ENCODE measurements around the gene CRYGA. TPM values are rescaled to one million over a fixed set of nuclear protein-coding genes. Genes with fewer than 3 reads are reported as not detected.
"Not testable (repeated sequence)": the region's sequence is repeated elsewhere in the genome, so short reads cannot be mapped to it uniquely, and the experiment has no call there.

Gene CRYGA
- total RNA-seq, 2 experiments from 2014 or later = not detected

DNA sequence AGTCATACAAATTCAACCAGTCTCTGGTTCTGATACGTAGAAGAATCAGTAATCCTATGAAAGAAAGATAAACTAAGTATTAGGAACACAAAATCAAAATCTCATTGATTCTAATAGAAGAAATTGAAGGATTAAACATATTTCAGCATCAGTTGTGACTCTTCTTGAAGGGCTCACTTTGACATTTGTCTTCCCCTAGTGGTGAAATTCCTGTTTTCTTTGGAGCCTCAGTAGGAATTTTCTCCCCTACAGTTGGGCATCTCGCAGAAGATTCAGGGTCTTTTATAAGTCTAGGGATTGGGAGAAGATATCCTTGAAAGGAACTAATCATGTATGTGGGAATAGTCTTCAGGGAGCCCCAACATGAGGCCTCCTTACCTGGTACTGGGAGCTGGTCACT, 14.6 kb downstream of the CRYGA start:
- CTCF ChIA-PET = interaction anchor here (1.2 kb wide), 1 partner anchor 21 kb away, joined by 3 read pairs; no protein-coding TSS in a partner anchor
- peaks cover 10% of the 10 kb centered on the region for H3K27me3 Mint-ChIP-seq
- H3K27ac Mint-ChIP-seq = no peak overlapping the region
- no peaks in the 10 kb centered on the region for H3K4me1 Mint-ChIP-seq
- H3K9me3 Mint-ChIP-seq = no peaks in the 10 kb centered on the region
- no peaks in the 10 kb centered on the region for H3K36me3 Mint-ChIP-seq (ENCODE audit: low read depth)
- no peak overlapping the region for H3K4me3 Mint-ChIP-seq
- DNase-seq = no peak
- POLR2A ChIA-PET = no interaction called here

DNA sequence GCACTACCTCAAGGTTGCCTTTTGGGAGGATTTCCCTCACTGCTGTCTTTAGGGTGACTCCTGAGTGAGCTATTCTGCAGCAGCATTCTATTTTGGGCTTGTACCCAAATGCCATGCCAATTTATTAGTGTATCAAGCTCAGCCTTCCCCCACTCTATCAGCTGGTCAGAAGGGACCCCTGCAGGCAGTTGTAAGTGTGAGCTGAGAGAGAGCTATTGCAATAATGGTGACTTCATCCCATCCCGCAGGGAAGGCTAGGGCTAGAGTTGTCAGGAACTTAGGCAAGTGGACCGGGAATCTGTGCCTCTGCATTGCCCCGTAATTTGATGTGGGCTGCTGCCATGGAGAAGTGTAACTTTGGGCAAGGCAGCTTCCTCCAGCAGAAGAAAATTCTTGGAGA, 15.6 kb downstream of the CRYGA start:
- ChIA-PET POLR2A (no interaction called here), CTCF (no interaction called here)
- Mint-ChIP-seq H3K36me3 (ENCODE audit: low read depth) (no peaks in the 10 kb centered on the region), H3K9me3 (no peaks in the 10 kb centered on the region), H3K27me3 (peaks cover 8% of the 10 kb centered on the region), H3K4me3 (no peak overlapping the region), H3K4me1 (no peaks in the 10 kb centered on the region), H3K27ac (no peak overlapping the region)
- DNase-seq = no peak

DNA sequence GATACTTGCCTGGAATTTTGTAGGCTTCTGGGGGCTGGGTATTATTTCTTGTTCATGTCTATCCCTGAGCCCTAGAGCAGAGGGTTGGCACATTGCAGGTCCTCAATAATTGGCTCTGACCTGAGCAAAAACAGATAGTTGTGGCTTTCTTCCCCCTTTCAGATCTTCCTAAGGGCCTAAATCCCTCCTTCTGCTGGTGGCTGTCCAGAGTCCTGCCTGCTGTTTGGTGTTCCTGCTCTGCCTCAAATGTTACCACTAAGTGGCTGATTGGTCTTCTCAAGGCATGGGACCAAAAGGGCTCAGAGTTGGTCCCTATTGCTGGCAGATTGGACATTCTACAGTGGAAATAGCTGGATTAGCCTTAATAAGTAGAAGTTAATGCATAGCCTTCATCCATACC, 16.4 kb downstream of the CRYGA start:
- ChIA-PET POLR2A (no interaction called here), CTCF (no interaction called here)
- DNase-seq = no peak
- H3K4me1 Mint-ChIP-seq = no peaks in the 10 kb centered on the region
- no peak overlapping the region for H3K4me3 Mint-ChIP-seq
- H3K27me3 Mint-ChIP-seq = peaks cover 3% of the 10 kb centered on the region
- no peaks in the 10 kb centered on the region for H3K9me3 Mint-ChIP-seq
- no peak overlapping the region for H3K27ac Mint-ChIP-seq
- H3K36me3 Mint-ChIP-seq (ENCODE audit: low read depth) = no peaks in the 10 kb centered on the region

DNA sequence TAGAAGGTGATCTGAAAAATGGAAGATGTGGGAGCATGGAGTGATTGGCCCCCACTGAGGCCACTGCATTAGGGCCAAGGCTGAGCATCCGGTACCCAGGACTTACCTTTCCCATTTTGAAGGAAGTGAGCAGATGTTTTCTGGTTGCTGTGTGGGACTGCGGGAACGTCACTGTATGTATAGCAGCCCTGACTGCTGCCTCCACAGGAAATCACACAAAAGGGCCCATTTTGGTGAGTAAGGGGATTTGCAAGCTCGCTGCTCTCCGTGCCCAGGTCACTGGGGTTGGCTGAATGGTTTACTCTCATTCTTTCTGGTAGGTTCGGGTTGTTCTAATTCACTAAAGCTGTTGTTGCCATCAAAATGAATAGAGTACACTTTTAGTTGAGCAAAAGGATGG, 17.4 kb downstream of the CRYGA start, which contains the start of gene CRYGB:
Gene CRYGB, minus strand, starts transcription at position 153 of the 400 bp plus-strand sequence. Its CDS starts 38 bp downstream, at position 115.
- Mint-ChIP-seq H3K27ac (no peak within 1 kb of the TSS), H3K4me3 (no peak within 1 kb of the TSS), H3K27me3 (peaks cover 2% of the 10 kb centered on the region), H3K9me3 (no peaks in the 10 kb centered on the region), H3K4me1 (no peaks in the 10 kb centered on the region), H3K36me3 (ENCODE audit: low read depth) (no peaks in the 10 kb centered on the region)
- ChIA-PET CTCF (no interaction called here), POLR2A (no interaction called here)
- no peak for DNase-seq

DNA sequence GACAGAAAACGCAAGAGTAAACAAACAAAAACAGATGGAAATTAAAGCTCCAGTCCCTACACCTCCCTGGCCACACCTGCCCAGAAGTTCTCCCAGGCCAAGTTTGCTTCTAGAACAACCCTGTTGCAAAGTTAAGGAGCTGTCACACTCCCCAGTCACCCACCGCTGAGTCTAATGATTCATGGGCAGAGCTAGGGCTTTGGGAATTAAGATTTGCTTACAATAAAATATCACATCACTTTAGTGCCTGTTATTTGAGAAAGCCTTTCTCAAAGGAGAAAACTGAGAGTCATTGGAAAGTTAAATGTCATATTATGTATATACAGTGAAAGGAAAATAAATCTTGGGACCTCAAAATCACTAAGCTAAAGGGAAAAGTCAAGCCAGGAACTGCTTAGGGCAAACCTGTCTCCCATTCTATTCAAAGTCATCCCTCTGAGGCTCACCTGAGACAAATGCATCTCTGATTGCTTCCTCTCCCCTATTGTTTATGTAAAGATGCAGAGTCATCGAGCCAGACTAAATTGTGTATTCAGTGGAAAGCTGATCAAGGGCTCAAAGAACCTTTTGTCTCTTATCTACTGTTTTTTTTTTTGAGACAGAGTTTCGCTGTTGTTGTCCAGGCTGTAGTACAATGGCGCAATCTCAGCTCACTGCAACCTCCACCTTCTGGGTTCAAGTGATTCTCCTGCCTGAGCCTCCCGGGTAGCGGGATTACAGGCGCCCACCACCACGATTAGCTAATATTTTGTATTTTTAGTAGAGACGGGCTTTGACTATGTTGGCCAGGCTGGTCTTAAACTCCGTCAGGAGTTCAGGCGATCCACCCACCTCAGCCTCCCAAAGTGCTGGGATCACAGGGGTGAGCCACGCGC, 20.2 kb downstream of the CRYGA start:
- H3K4me1 Mint-ChIP-seq = no peaks in the 10 kb centered on the region
- H3K27ac Mint-ChIP-seq = no peak overlapping the region
- no peaks in the 10 kb centered on the region for H3K9me3 Mint-ChIP-seq
- H3K27me3 Mint-ChIP-seq = no peaks in the 10 kb centered on the region
- H3K4me3 Mint-ChIP-seq = no peak overlapping the region
- CTCF ChIA-PET = interaction anchor here (1.3 kb wide), 1 partner anchor 32 kb away, joined by 3 read pairs; no protein-coding TSS in a partner anchor
- H3K36me3 Mint-ChIP-seq (ENCODE audit: low read depth) = no peaks in the 10 kb centered on the region
- POLR2A ChIA-PET = no interaction called here
- no peak for DNase-seq

DNA sequence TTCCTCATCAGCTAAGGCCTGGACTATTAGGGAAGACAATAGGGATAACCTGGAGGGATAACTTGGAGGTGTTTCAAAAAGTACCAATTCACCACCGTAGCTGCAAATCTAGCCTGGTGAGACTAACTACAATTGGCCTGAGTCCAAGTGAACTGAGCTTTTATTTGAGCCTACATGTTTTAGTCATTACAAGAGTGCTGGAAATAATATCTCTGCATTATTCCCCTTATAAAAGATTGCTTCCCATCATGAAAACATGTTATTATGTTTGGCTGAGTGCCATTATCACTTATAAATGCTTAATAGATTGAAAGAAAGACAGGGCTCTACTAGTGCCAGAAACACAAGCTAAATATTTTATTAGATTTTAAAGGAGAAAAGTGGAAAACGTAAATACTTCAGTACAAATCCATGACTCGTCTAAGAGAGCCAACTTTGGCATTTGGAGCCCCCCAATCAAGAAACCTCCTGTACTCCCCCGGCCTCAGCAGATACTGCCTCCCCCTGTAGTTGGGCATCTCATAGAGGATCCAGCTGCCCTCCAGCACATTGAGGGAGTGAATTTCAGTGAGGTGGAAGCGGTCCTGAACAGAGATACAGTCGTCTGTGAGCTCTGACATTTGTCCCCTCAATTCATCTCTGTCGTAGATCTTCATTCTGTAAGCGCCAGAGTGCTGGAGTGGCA, 21.0 kb downstream of the CRYGA start:
- H3K4me3 Mint-ChIP-seq = no peak overlapping the region
- DNase-seq = no peak
- ChIA-PET CTCF (interaction anchor here (1.3 kb wide), 1 partner anchor 33 kb away, joined by 3 read pairs; no protein-coding TSS in a partner anchor), POLR2A (no interaction called here)
- H3K4me1 Mint-ChIP-seq = no peaks in the 10 kb centered on the region
- no peaks in the 10 kb centered on the region for H3K36me3 Mint-ChIP-seq (ENCODE audit: low read depth)
- no peak overlapping the region for H3K27ac Mint-ChIP-seq
- H3K9me3 Mint-ChIP-seq = no peaks in the 10 kb centered on the region
- H3K27me3 Mint-ChIP-seq = no peaks in the 10 kb centered on the region

DNA sequence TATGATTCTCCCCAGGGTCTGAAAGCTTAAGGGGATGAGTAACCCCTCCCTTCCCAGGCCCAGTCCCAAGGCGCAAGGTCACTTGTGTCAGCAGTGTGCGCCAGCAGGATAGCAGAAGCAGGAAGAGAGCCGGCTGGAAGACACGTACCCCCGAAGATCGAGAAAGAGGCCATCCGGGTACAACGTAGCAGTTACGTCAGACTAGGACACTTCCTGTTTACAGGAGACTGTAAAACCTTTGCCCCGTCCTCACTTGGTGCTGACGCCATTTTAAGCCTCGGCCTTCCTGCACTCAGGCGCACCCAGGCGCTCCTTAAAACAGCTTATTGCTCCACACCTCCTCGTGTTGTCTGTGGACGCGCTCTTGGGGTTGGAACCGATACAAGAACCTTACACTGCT, 23.9 kb downstream of the CRYGA start:
- ChIA-PET CTCF (interaction anchor here (0.6 kb wide), 1 partner anchor 106 kb away, joined by 6 read pairs; no protein-coding TSS in a partner anchor), POLR2A (no interaction called here)
- H3K4me1 Mint-ChIP-seq = peaks cover 15% of the 10 kb centered on the region
- H3K36me3 Mint-ChIP-seq (ENCODE audit: low read depth) = no peaks in the 10 kb centered on the region
- no peak overlapping the region for H3K27ac Mint-ChIP-seq
- H3K27me3 Mint-ChIP-seq = no peaks in the 10 kb centered on the region
- DNase-seq = no peak
- H3K4me3 Mint-ChIP-seq = no peak overlapping the region
- no peaks in the 10 kb centered on the region for H3K9me3 Mint-ChIP-seq

DNA sequence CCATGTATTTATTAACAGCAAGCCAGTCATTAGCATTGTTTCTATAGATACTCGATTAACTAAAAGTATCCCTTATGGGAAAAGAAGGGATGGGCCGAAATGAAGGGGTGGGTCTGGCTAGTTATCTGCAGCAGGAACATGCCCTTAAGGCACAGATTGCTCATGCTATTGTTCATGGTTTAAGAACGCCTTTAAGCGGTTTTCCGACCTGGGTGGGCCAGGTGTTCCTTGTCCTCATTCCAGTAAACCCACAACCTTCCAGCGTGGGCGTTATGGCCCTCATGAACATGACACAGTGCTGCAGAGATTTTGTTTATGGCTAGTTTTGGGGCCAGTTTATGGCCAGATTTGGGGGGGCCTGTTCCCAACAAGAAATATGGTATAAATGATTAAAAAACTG, 25.1 kb downstream of the CRYGA start:
- H3K4me1 Mint-ChIP-seq = peaks cover 17% of the 10 kb centered on the region
- CTCF ChIA-PET = interaction anchor here (1.1 kb wide), 1 partner anchor 66 kb away, joined by 3 read pairs; no protein-coding TSS in a partner anchor
- DNase-seq; H3K36me3 Mint-ChIP-seq (ENCODE audit: low read depth); H3K27me3 Mint-ChIP-seq; POLR2A ChIA-PET; H3K27ac Mint-ChIP-seq; H3K4me3 Mint-ChIP-seq; H3K9me3 Mint-ChIP-seq: not testable (repeated sequence)

DNA sequence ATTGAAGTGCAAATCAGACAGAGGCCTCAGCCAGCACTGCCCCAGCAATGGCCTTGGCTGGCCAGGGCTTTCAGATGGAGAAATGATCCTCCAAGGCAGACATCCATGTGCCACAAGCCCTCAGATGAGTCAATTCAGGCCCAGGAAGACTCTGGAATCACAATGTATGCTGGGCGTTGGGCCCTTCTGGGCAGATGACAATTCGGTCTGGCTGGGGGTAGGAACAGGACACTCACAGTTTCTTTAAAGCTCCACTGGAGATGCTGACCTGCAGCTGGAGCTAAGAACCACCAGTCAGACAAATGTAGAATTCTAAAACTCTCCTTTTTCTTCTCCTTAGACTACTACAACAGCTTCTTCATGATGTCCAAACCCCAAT, 26.7 kb downstream of the CRYGA start:
- Mint-ChIP-seq H3K4me1 (peaks cover 17% of the 10 kb centered on the region), H3K9me3 (no peaks in the 10 kb centered on the region), H3K4me3 (no peak overlapping the region), H3K27ac (no peak overlapping the region), H3K27me3 (no peaks in the 10 kb centered on the region), H3K36me3 (ENCODE audit: low read depth) (no peaks in the 10 kb centered on the region)
- no peak for DNase-seq
- CTCF ChIA-PET = interaction anchor here (0.6 to 1.2 kb wide), 4 partner anchors 8 to 320 kb away, joined by 3 to 5 read pairs (median 4); no protein-coding TSS in a partner anchor
- POLR2A ChIA-PET = no interaction called here

DNA sequence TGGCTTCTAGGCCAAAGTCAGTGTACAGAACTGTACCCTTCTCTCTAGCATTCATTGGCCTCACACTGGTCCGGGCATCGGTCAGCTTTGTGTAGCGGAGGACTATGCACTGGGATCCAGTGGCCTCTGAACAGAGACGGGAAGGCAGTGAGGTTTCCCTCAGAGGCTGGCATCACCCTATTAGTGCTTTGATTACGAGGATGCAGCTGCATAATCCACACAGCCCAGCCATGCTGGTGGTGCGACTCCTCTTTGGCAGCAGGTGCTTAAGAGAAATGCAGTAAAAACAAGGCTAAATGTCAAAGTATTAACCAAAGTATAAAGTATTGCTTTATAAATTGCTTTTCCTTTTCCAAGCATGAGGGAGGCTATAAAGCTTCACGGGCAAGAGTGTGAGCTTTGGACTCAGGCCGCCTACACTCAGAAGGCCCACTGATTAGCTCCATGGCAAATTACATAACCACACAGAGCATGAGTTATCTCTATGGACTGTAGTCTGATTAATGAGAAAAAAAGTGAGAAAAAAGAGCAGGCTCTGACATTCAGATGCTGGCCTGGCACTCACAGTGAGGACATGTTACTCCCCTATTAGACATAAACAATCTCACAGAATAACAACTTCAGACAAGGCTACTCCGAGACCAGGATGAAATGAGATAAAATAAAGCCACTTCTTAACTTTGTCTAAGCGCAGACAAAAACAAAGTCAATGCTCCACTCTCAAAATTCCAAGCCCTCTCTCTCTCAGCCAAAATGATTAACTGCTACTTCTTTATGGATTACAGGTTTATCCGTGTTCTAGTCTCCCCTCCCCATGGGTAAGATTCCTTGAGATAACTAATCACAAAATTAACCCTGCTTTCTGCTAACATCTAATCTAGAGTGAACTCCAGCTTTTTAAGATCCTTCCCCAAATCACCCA, 27.3 kb downstream of the CRYGA start:
- Mint-ChIP-seq H3K9me3 (no peaks in the 10 kb centered on the region), H3K4me1 (peaks cover 17% of the 10 kb centered on the region), H3K27me3 (no peaks in the 10 kb centered on the region), H3K36me3 (ENCODE audit: low read depth) (no peaks in the 10 kb centered on the region), H3K4me3 (no peak overlapping the region), H3K27ac (no peak overlapping the region)
- ChIA-PET CTCF (interaction anchor here (0.5 to 0.9 kb wide), 2 partner anchors 27 to 90 kb away, joined by 3 to 5 read pairs; no protein-coding TSS in a partner anchor), POLR2A (no interaction called here)
- no peak for DNase-seq

DNA sequence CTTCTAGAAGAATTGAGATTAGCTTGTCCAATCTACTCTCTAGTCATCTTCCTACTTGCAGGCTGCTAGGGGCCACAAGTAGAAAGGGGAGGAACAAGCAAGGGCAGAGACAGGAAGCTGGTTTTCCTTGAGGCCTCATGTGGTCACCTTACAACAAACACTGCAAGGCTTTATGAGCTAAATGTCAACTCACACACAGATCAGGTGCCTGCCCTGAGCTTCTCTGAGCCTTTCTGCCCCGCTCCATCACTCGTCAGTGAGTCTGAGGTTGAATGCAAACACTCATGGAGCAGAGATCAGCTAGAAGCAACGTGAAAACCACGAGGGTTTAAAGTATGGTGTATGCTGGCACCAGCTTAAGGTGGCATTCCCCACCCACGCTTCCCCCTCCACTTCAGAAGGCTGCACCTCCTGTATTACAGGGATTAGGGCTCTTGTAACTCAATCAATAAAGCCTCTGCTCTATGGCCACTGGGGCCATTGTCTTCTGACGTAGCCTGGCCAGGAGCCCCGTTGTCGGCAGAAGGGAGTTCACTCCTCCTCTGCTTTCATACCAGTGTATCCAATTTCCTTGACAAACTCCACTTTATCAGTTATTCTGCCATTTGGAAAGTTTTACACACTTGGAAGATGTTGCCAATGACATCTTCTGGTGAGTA, 28.3 kb downstream of the CRYGA start:
- Mint-ChIP-seq H3K36me3 (ENCODE audit: low read depth) (no peaks in the 10 kb centered on the region), H3K27me3 (no peaks in the 10 kb centered on the region), H3K4me3 (no peak overlapping the region), H3K9me3 (no peaks in the 10 kb centered on the region), H3K27ac (peak overlapping the region; percentile 69), H3K4me1 (peaks cover 17% of the 10 kb centered on the region)
- CTCF ChIA-PET = interaction anchor here (0.5 kb wide), 1 partner anchor 9 kb away, joined by 4 read pairs; no protein-coding TSS in a partner anchor
- POLR2A ChIA-PET = no interaction called here
- peak; percentile 34 for DNase-seq

DNA sequence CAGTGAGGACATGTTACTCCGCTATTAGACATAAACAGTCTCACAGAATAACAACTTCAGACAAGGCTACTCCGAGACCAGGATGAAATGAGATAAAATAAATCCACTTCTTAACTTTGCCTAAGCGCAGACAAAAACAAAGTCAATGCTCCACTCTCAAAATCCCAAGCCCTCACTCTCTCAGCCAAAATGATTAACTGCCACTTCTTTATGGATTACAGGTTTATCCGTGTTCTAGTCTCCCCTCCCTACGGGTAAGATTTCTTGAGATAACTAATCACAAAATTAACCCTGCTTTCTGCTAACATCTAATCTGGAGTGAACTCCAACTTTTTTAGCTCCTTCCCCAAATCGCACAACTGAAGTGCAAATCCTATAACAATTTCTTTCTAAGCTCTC, 32.7 kb downstream of the CRYGA start:
- DNase-seq = no peak
- H3K36me3 Mint-ChIP-seq (ENCODE audit: low read depth) = no peaks in the 10 kb centered on the region
- H3K9me3 Mint-ChIP-seq = no peaks in the 10 kb centered on the region
- CTCF ChIA-PET = interaction anchor here (1.3 kb wide), 1 partner anchor 28 kb away, joined by 3 read pairs; no protein-coding TSS in a partner anchor
- H3K27me3 Mint-ChIP-seq = peaks cover 5% of the 10 kb centered on the region
- H3K4me3 Mint-ChIP-seq = no peak overlapping the region
- peak overlapping the region; percentile 43 for H3K27ac Mint-ChIP-seq
- POLR2A ChIA-PET = no interaction called here
- H3K4me1 Mint-ChIP-seq = peaks cover 14% of the 10 kb centered on the region

Measured in activated CD4-positive, alpha-beta T cell treated with anti-CD3 and anti-CD28 coated beads, Interleukin-2, amount 10 ng/mL, durations not matched to agents 7 days and 5 days (primary cell).